Smooth muscle cell (in vitro differentiated cells): ENCODE data around the gene APOA1. TPM values are rescaled to one million over a fixed set of nuclear protein-coding genes. Genes with fewer than 3 reads are reported as not detected.
"Not testable (repeated sequence)": the region's sequence is repeated elsewhere in the genome, so short reads cannot be mapped to it uniquely, and the experiment has no call there.

Source experiments
- DNase-seq: peaks from one replicate; lab custom pipeline; 2025; ENCODE audit not compliant: unreplicated experiment; lab: John Stamatoyannopoulos, UW
- H2AFZ ChIP-seq: fragments of 200-600 bp; sonication (generic); 2 replicates; pipeline ENCODE4 v1.6.0; 2016; ENCODE audit warnings: antibody characterized with exemption, low read depth, mild to moderate bottlenecking
- H3F3A ChIP-seq: fragments of 200-600 bp; sonication (generic); 2 replicates; pipeline ENCODE4 v1.6.0; 2017; ENCODE audit warnings: antibody characterized with exemption, low read depth
- H3K27ac ChIP-seq: fragments of 200-600 bp; sonication (generic); 2 replicates; pipeline ENCODE4 v1.5.1; 2016; ENCODE audit warnings: low read depth, mild to moderate bottlenecking
- H3K27me3 ChIP-seq: fragments of 200-600 bp; sonication (generic); 2 replicates; pipeline ENCODE4 v1.6.1; 2016; ENCODE audit warnings: low read depth, mild to moderate bottlenecking
- H3K36me3 ChIP-seq: fragments of 200-600 bp; sonication (generic); 2 replicates; pipeline ENCODE4 v1.5.1; 2016; ENCODE audit warnings: low read depth
- H3K4me1 ChIP-seq: fragments of 200-600 bp; sonication (generic); 2 replicates; pipeline ENCODE4 v1.5.1; 2016; ENCODE audit warnings: low read depth
- H3K4me2 ChIP-seq: fragments of 200-600 bp; sonication (generic); 2 replicates; pipeline ENCODE4 v1.6.0; 2016; ENCODE audit warnings: mild to moderate bottlenecking
- H3K4me3 ChIP-seq: fragments of 200-600 bp; sonication (generic); 2 replicates; pipeline ENCODE4 v1.5.1; 2016; ENCODE audit warnings: mild to moderate bottlenecking
- H3K79me2 ChIP-seq: fragments of 200-600 bp; sonication (generic); 2 replicates; pipeline ENCODE4 v1.6.0; 2016; ENCODE audit warnings: low read depth, mild to moderate bottlenecking
- H3K9ac ChIP-seq: fragments of 200-600 bp; sonication (generic); 2 replicates; pipeline ENCODE4 v1.6.0; 2016; ENCODE audit warnings: low read depth
- H3K9me3 ChIP-seq: fragments of 200-600 bp; sonication (generic); replicated peaks from 2 replicates; pipeline ENCODE4 v1.5.1; 2016; ENCODE audit warnings: low read depth
- H4K20me1 ChIP-seq: fragments of 200-600 bp; sonication (generic); 2 replicates; pipeline ENCODE4 v1.6.0; 2016; ENCODE audit warnings: low read depth
- WGBS: methylation state at CpG from one replicate; pipeline ENCODE4 v1.1.7; 2016; ENCODE audit warnings: low lambda C conversion rate; 5-methylcytosine and 5-hydroxymethylcytosine counted together
- polyA plus RNA-seq: library from polyadenylated mRNA; unstranded; fragments of >200 nt; fragmentation: Nextera tagmentation; extraction: Ambion mirVana; gene quantifications from 2 replicates; pipeline ENCODE4 v1.2.1, GENCODE V29; 2016
- total RNA-seq: library from RNA; depleted of rRNA; stranded (reverse); fragments of >200 nt; gene quantifications from 2 replicates; pipeline ENCODE4 v1.2.3, GENCODE V29; 2014
- TF ChIP-seq, protein P1 (sequence below): fragments of 200-600 bp; sonication (generic); IDR thresholded peaks from 2 replicates; pipeline ENCODE4 v1.5.1; 2017; ENCODE audit warnings: borderline replicate concordance, mild to moderate bottlenecking, antibody characterized with exemption; ENCODE audit not compliant: insufficient read depth, poor library complexity, severe bottlenecking

Gene APOA1
- total and polyA plus RNA-seq, 2 experiments from 2014 or later, result 2.5 to 3.2 TPM

- no peak for DNase-seq
- Histone ChIP-seq H3K79me2 (no peaks in the 10 kb centered on the region), H3K4me1 (no peaks in the 10 kb centered on the region), H3K4me3 (no peak overlapping the region), H4K20me1 (no peaks in the 10 kb centered on the region), H3F3A (no peaks in the 10 kb centered on the region), H3K4me2 (no peak overlapping the region), H3K9me3 (no peaks in the 10 kb centered on the region), H3K27ac (no peak overlapping the region), H3K27me3 (no peaks in the 10 kb centered on the region), H3K36me3 (no peaks in the 10 kb centered on the region), H3K9ac (no peak overlapping the region), H2AFZ (no peak overlapping the region)
- 79% methylated on average over 3 of the region's 3 CpGs for WGBS
- TF ChIP-seq, protein P1, sequence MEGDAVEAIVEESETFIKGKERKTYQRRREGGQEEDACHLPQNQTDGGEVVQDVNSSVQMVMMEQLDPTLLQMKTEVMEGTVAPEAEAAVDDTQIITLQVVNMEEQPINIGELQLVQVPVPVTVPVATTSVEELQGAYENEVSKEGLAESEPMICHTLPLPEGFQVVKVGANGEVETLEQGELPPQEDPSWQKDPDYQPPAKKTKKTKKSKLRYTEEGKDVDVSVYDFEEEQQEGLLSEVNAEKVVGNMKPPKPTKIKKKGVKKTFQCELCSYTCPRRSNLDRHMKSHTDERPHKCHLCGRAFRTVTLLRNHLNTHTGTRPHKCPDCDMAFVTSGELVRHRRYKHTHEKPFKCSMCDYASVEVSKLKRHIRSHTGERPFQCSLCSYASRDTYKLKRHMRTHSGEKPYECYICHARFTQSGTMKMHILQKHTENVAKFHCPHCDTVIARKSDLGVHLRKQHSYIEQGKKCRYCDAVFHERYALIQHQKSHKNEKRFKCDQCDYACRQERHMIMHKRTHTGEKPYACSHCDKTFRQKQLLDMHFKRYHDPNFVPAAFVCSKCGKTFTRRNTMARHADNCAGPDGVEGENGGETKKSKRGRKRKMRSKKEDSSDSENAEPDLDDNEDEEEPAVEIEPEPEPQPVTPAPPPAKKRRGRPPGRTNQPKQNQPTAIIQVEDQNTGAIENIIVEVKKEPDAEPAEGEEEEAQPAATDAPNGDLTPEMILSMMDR, result no peak
Measured at GRCh38 chr11:116804001-116804400, 33.4 kb downstream of the APOA1 start.

DNA sequence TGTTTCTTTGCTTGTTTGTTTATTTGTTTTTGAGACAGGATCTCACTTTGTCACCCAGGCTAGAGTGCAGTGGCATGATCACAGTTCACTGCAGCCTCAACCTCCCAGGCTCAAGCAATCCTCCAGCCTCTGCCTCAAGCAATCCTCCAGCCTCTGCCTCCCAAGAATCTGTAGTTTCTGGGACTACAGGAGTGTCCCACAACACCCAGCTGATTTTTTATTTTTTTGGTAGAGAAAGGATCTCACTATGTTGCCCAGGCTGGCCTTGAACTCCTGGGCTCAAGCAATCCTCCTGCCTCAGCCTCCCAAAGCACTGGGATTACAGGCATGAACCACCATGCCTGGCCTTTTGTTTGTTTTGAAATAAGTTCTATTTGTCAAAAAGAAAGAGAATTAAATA lies 35.8 kb downstream of the APOA1 start:
- H3K36me3 ChIP-seq, H3K4me2 ChIP-seq, H2AFZ ChIP-seq, H3F3A ChIP-seq, H3K4me1 ChIP-seq, H3K9me3 ChIP-seq, H3K27ac ChIP-seq, DNase-seq, H3K27me3 ChIP-seq, H3K4me3 ChIP-seq, H3K9ac ChIP-seq, H3K79me2 ChIP-seq, H4K20me1 ChIP-seq: not testable (repeated sequence)

GRCh38 chr11:116800610-116801009 lies 36.8 kb downstream of the APOA1 start:
- Histone ChIP-seq H4K20me1 (no peaks in the 10 kb centered on the region), H3K9me3 (no peaks in the 10 kb centered on the region), H3K4me1 (no peaks in the 10 kb centered on the region), H2AFZ (no peak overlapping the region), H3K27me3 (no peaks in the 10 kb centered on the region), H3K4me2 (no peak overlapping the region), H3K79me2 (no peaks in the 10 kb centered on the region), H3K36me3 (no peaks in the 10 kb centered on the region), H3K9ac (no peak overlapping the region), H3F3A (no peaks in the 10 kb centered on the region), H3K4me3 (no peak overlapping the region), H3K27ac (no peak overlapping the region)
- WGBS, result 95% methylated on average over 2 of the region's 2 CpGs
- no peak for DNase-seq
- TF ChIP-seq, protein P1, result no peak

DNA sequence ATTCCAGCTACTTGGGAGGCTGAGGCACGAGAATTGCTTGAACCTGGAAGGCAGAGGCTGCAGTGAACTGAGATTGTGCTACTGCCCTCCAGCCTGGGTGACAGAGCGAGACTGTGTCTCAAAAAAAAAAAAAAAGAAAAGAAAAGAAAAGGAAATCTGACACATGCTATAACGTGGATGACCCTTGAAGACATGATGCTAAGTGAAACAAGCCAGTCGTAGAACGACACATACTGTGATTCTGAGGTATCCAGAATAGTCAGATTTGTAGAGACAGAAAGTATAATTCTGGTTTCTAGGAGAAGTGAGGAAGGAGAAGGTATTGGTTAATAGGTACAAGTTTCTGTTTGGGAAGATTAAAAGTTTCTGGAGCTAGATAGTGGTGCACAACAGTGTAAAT lies 39.1 kb downstream of the APOA1 start:
- TF ChIP-seq, protein P1, result no peak
- Histone ChIP-seq H2AFZ (no peak overlapping the region), H3K4me2 (no peak overlapping the region), H3K4me1 (no peaks in the 10 kb centered on the region), H3F3A (no peaks in the 10 kb centered on the region), H3K27ac (no peak overlapping the region), H3K79me2 (no peaks in the 10 kb centered on the region), H3K27me3 (no peaks in the 10 kb centered on the region), H3K9me3 (no peaks in the 10 kb centered on the region), H3K4me3 (no peak overlapping the region), H4K20me1 (no peaks in the 10 kb centered on the region), H3K36me3 (no peaks in the 10 kb centered on the region), H3K9ac (no peak overlapping the region)
- no peak for DNase-seq
- WGBS, result 93% methylated on average over 5 of the region's 5 CpGs
